OCI-LY1 (cell line): Measurements from ENCODE around the gene BOC.

ENCODE experiments used
- H2AFZ ChIP-seq: fragments of 200-600 bp; sonication (generic), shearing (Covaris generic); 2 replicates; pipeline ENCODE4 v1.6.0; 2014; ENCODE audit warnings: antibody characterized with exemption, mild to moderate bottlenecking, low read length
- H3F3A ChIP-seq: fragments of 200-600 bp; sonication (generic), shearing (Covaris generic); 2 replicates; pipeline ENCODE4 v1.6.0; 2014; ENCODE audit warnings: mild to moderate bottlenecking, antibody characterized with exemption, low read length, moderate library complexity; ENCODE audit not compliant: insufficient read depth
- H3K27ac ChIP-seq: fragments of 200-600 bp; sonication (generic); 2 replicates; pipeline ENCODE4 v1.5.1; 2014; ENCODE audit warnings: low read length, mixed run types, mild to moderate bottlenecking, low read depth; ENCODE audit not compliant: poor library complexity, severe bottlenecking
- H3K27me3 ChIP-seq: fragments of 200-600 bp; sonication (generic); 2 replicates; pipeline ENCODE4 v1.6.0; 2014; ENCODE audit warnings: antibody characterized with exemption, mild to moderate bottlenecking, low read length, moderate library complexity; ENCODE audit not compliant: insufficient read depth
- H3K36me3 ChIP-seq: fragments of 200-600 bp; sonication (generic); 2 replicates; pipeline ENCODE4 v1.6.1; 2014; ENCODE audit warnings: mild to moderate bottlenecking, antibody characterized with exemption, low read length, moderate library complexity, mixed read lengths; ENCODE audit not compliant: insufficient read depth
- H3K4me1 ChIP-seq: fragments of 200-600 bp; sonication (generic); 2 replicates; pipeline ENCODE4 v1.5.1; 2014; ENCODE audit warnings: mild to moderate bottlenecking, low read length, moderate library complexity; ENCODE audit not compliant: insufficient read depth, severe bottlenecking
- H3K4me2 ChIP-seq: fragments of 200-600 bp; sonication (generic), shearing (Covaris generic); 2 replicates; pipeline ENCODE4 v1.6.1; 2014; ENCODE audit warnings: low read length
- H3K4me3 ChIP-seq: fragments of 200-600 bp; sonication (generic); 2 replicates; pipeline ENCODE4 v1.5.1; 2014; ENCODE audit warnings: low read length, low read depth, mild to moderate bottlenecking, mixed read lengths; ENCODE audit not compliant: poor library complexity, severe bottlenecking
- H3K79me2 ChIP-seq: fragments of 200-600 bp; shearing (Covaris generic); 2 replicates; pipeline ENCODE4 v1.6.1; 2016; ENCODE audit warnings: mixed run types, low read length, mixed read lengths; ENCODE audit not compliant: insufficient read depth
- H3K9ac ChIP-seq: fragments of 200-600 bp; sonication (generic), shearing (Covaris generic); 2 replicates; pipeline ENCODE4 v1.6.1; 2014; ENCODE audit warnings: mild to moderate bottlenecking, low read length, mixed read lengths
- H3K9me2 ChIP-seq: fragments of 200-600 bp; sonication (generic), shearing (Covaris generic); 2 replicates; pipeline ENCODE4 v1.6.1; 2014; ENCODE audit warnings: low read depth, mild to moderate bottlenecking, low read length, mixed read lengths
- H3K9me3 ChIP-seq: fragments of 200-600 bp; shearing (Covaris generic); 2 replicates; pipeline ENCODE4 v1.6.1; 2014; ENCODE audit warnings: low read length, mixed read lengths
- H4K20me1 ChIP-seq: fragments of 200-600 bp; sonication (generic), shearing (Covaris generic); 2 replicates; pipeline ENCODE4 v1.6.0; 2016; ENCODE audit warnings: mild to moderate bottlenecking, low read length; ENCODE audit not compliant: insufficient read depth
- EZH2 ChIP-seq: fragments of 200-600 bp; sonication (generic), shearing (Covaris generic); IDR thresholded peaks from 2 replicates; pipeline ENCODE4 v1.8.0; 2017; ENCODE audit warnings: borderline replicate concordance, mixed run types, mild to moderate bottlenecking, antibody characterized with exemption, low read length, moderate library complexity, mixed read lengths
- TF ChIP-seq, protein P1 (sequence below): fragments of 200-600 bp; sonication (generic), shearing (Covaris generic); IDR thresholded peaks from 2 replicates; pipeline ENCODE4 v1.5.1; 2017; ENCODE audit warnings: mild to moderate bottlenecking, antibody characterized with exemption, low read length, moderate library complexity, mixed read lengths

The BOC gene

DNA sequence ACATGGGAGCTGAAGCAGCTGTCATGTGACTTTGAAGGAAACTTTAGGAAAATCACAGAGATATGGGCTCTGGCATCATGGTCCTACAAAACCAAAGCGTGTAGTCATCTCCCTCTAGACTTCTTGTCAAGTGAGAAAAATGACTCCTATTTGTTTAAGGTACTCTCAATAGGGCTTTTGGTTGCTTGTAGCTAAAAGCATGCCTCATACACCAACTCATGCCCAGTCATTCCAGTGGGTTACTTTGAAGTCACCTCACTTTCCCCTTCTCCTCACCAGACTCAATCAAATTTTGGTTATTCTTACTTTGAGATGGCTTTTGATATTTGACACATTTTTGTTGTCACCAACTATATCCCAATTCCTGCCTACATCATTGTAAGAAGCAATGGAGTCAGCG, 81.6 kb downstream of the BOC start:
- H3K36me3 ChIP-seq: no peaks in the 10 kb centered on the region
- no peaks in the 10 kb centered on the region for H3K9me2 ChIP-seq
- H3K9ac ChIP-seq: no peak overlapping the region
- H4K20me1 ChIP-seq: no peaks in the 10 kb centered on the region
- TF ChIP-seq, protein P1, sequence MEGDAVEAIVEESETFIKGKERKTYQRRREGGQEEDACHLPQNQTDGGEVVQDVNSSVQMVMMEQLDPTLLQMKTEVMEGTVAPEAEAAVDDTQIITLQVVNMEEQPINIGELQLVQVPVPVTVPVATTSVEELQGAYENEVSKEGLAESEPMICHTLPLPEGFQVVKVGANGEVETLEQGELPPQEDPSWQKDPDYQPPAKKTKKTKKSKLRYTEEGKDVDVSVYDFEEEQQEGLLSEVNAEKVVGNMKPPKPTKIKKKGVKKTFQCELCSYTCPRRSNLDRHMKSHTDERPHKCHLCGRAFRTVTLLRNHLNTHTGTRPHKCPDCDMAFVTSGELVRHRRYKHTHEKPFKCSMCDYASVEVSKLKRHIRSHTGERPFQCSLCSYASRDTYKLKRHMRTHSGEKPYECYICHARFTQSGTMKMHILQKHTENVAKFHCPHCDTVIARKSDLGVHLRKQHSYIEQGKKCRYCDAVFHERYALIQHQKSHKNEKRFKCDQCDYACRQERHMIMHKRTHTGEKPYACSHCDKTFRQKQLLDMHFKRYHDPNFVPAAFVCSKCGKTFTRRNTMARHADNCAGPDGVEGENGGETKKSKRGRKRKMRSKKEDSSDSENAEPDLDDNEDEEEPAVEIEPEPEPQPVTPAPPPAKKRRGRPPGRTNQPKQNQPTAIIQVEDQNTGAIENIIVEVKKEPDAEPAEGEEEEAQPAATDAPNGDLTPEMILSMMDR: no peak
- TF ChIP-seq EZH2: no peak
- H3K4me3 ChIP-seq: no peak overlapping the region
- no peak overlapping the region for H3K27ac ChIP-seq
- no peaks in the 10 kb centered on the region for H3F3A ChIP-seq
- H3K4me2 ChIP-seq: no peak overlapping the region
- H3K27me3 ChIP-seq: no peaks in the 10 kb centered on the region
- H3K4me1 ChIP-seq: no peaks in the 10 kb centered on the region
- no peak overlapping the region for H2AFZ ChIP-seq
- no peaks in the 10 kb centered on the region for H3K79me2 ChIP-seq
- H3K9me3 ChIP-seq: no peaks in the 10 kb centered on the region

DNA sequence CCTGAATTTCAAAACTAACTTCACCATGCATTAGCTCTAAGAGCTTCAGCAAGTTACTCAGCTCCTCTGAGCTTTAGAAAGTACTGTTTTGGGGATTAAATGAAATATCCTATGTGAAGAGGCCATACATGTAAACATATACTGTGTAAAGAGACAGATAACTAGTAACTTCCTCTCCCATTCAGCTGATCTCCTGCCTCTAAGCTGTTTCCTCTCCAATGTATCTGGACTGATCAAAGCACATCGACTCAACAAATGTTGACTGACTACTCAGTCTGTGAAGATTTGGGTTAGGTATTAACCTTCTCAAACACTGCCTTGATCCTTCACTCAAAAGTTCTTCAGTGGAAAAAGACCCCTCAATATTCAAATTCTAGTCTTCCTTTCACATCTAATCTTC, 82.0 kb downstream of the BOC start:
- no peaks in the 10 kb centered on the region for H3K9me2 ChIP-seq
- H3K9ac ChIP-seq: no peak overlapping the region
- H3K4me3 ChIP-seq: no peak overlapping the region
- no peak overlapping the region for H3K4me2 ChIP-seq
- no peaks in the 10 kb centered on the region for H3K4me1 ChIP-seq
- H2AFZ ChIP-seq: no peak overlapping the region
- H3F3A ChIP-seq: no peaks in the 10 kb centered on the region
- H3K79me2 ChIP-seq: no peaks in the 10 kb centered on the region
- H4K20me1 ChIP-seq: no peaks in the 10 kb centered on the region
- H3K36me3 ChIP-seq: no peaks in the 10 kb centered on the region
- TF ChIP-seq, protein P1: no peak
- no peak for TF ChIP-seq EZH2
- no peaks in the 10 kb centered on the region for H3K27me3 ChIP-seq
- H3K27ac ChIP-seq: no peak overlapping the region
- no peaks in the 10 kb centered on the region for H3K9me3 ChIP-seq

DNA sequence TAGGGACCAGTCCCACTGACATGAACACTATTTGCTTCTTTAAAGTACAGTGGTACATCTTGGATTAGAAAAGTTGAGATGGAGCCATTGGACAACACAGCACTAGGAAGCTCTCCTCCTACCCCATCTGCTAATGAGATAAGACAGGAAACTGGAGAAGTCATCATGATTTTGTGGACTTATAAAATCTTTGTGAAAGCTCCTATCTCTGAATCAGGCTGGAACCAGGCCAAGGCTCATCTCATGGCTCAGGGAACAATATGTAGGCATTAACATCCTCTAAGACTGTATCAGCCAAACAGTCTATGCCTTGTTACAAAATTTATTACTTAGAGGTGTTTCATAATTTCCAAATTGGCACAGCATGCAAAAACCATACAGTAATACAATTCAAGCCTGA, 84.1 kb downstream of the BOC start:
- Histone ChIP-seq H3K9ac (no peak overlapping the region), H3K27me3 (no peaks in the 10 kb centered on the region), H3K9me3 (no peaks in the 10 kb centered on the region), H2AFZ (no peak overlapping the region), H3K9me2 (no peaks in the 10 kb centered on the region), H3K4me2 (no peak overlapping the region), H3K27ac (no peak overlapping the region), H3F3A (no peaks in the 10 kb centered on the region), H3K4me1 (no peaks in the 10 kb centered on the region), H3K79me2 (no peaks in the 10 kb centered on the region), H3K36me3 (no peaks in the 10 kb centered on the region), H3K4me3 (no peak overlapping the region), H4K20me1 (no peaks in the 10 kb centered on the region)
- TF ChIP-seq, protein P1: no peak
- no peak for TF ChIP-seq EZH2
